GM12878 (cell line): ENCODE data around the gene ABCB10. TPM values are rescaled to one million over a fixed set of nuclear protein-coding genes. Genes with fewer than 3 reads are reported as not detected.

Source experiments
- ATAC-seq: fragments of 200-7000 bp; cut with Tn5 transposase; 3 replicates; pipeline ENCODE4 v1.9.1; 2020; ENCODE audit warnings: mild to moderate bottlenecking, moderate library complexity
- BruUV-seq: library from RNA; stranded (reverse); fragments of 400-500 nt; replicated peaks from 2 replicates; lab custom pipeline; 2021; lab: Mats Ljungman, UMichigan
- CTCF ChIA-PET: fragments of 300-600 bp; sonication (Branson Sonifier 250); formaldehyde crosslinking; extraction: SDS; loops from one replicate; lab custom pipeline; 2021; ENCODE audit warnings: inconsistent platforms; lab: Yijun Ruan, JAX
- POLR2A ChIA-PET: fragments of 350-600 bp; formaldehyde crosslinking; extraction: SDS; loops from one replicate; lab custom pipeline; 2021; ENCODE audit warnings: inconsistent platforms; lab: Charles Lee
- RAD21 ChIA-PET: fragments of 300-600 bp; sonication (Branson Sonifier 250); formaldehyde crosslinking; loops from one replicate; lab custom pipeline; 2023; ENCODE audit warnings: antibody characterized with exemption; ENCODE audit not compliant: unreplicated experiment; lab: Charles Lee
- SMC1A ChIA-PET: fragments of 300-600 bp; sonication (Branson Sonifier 250); formaldehyde crosslinking; loops from one replicate; lab custom pipeline; 2023; ENCODE audit not compliant: unreplicated experiment, uncharacterized antibody; lab: Charles Lee
- DNase-seq: peaks from one replicate; pipeline ENCODE4 v3.0.0-alpha.2; 2011; ENCODE audit warnings: low read depth, low spot score
- FAIRE-seq: peaks from 3 replicates; lab custom pipeline; 2011; peaks lifted over from hg19 to GRCh38; lab: Jason Lieb, UNC
- H2AFZ ChIP-seq: 2 replicates; pipeline ENCODE4 v1.6.0; 2011; ENCODE audit warnings: low read depth, low read length, control low read depth; ENCODE audit not compliant: control insufficient read depth
- H3K27ac ChIP-seq: 2 replicates; pipeline ENCODE4 v1.5.1; 2011; ENCODE audit warnings: control low read depth; ENCODE audit not compliant: control insufficient read depth, insufficient read depth
- H3K27me3 ChIP-seq, 2 experiments: replicated peaks in 1 of 2; 2 replicates each; pipeline versions ENCODE4 v1.6.0 to v1.6.1; 2011; ENCODE audit warnings: low read length in 1 of 2; ENCODE audit not compliant: control insufficient read depth in 2 of 2, insufficient read depth in 2 of 2
- H3K36me3 ChIP-seq, 2 experiments: 2 replicates each; pipeline ENCODE4 v1.5.1; 2011; ENCODE audit warnings: low read length in 1 of 2; ENCODE audit not compliant: control insufficient read depth in 2 of 2, insufficient read depth in 2 of 2
- H3K4me1 ChIP-seq: 2 replicates; pipeline ENCODE4 v1.6.1; 2011; ENCODE audit warnings: mild to moderate bottlenecking, low read length, moderate library complexity, mixed read lengths; ENCODE audit not compliant: control insufficient read depth, insufficient read depth
- H3K4me2 ChIP-seq: 2 replicates; pipeline ENCODE4 v1.6.0; 2011; ENCODE audit warnings: control low read depth; ENCODE audit not compliant: control insufficient read depth, insufficient read depth
- H3K4me3 ChIP-seq: fragments of 200-600 bp; sonication (generic); 2 replicates; pipeline ENCODE4 v1.5.1; 2016
- H3K79me2 ChIP-seq: 2 replicates; pipeline ENCODE4 v1.6.0; 2011; ENCODE audit warnings: low read length; ENCODE audit not compliant: control insufficient read depth, insufficient read depth
- H3K9ac ChIP-seq: 2 replicates; pipeline ENCODE4 v1.8.0; 2011; ENCODE audit warnings: low read length, control low read depth, mixed read lengths; ENCODE audit not compliant: control insufficient read depth, insufficient read depth
- H3K9me3 ChIP-seq: replicated peaks from 3 replicates; pipeline ENCODE4 v1.5.1; 2011; ENCODE audit warnings: mild to moderate bottlenecking, low read length; ENCODE audit not compliant: control insufficient read depth, insufficient read depth
- H4K20me1 ChIP-seq: 2 replicates; pipeline ENCODE4 v1.6.0; 2011; ENCODE audit not compliant: control insufficient read depth, insufficient read depth
- ASH2L ChIP-seq: fragments of 300-600, 200-600 bp; sonication (generic); IDR thresholded peaks from 2 replicates; pipeline ENCODE4 v1.6.1; 2017; ENCODE audit warnings: low read depth, mild to moderate bottlenecking, borderline replicate concordance
- ATF7 ChIP-seq: fragments of 450-650 bp; IDR thresholded peaks from 2 replicates; pipeline ENCODE4 v1.6.1; 2016; ENCODE audit warnings: low read depth, mild to moderate bottlenecking
- CREB1 ChIP-seq: IDR thresholded peaks from 2 replicates; pipeline ENCODE4 v1.6.1; 2012; ENCODE audit warnings: low read depth, mild to moderate bottlenecking, inconsistent platforms
- CUX1 ChIP-seq: IDR thresholded peaks from 2 replicates; pipeline ENCODE4 v1.6.1; 2012; ENCODE audit warnings: improper control_type of control experiment, low read depth, low read length; ENCODE audit not compliant: insufficient replicate concordance
- POLR2AphosphoS2 ChIP-seq: IDR thresholded peaks from 2 replicates; pipeline ENCODE4 v1.6.1; 2011; ENCODE audit warnings: low read depth, mild to moderate bottlenecking, low read length, improper control_type of control experiment, moderate library complexity
- RAD51 ChIP-seq: fragments of 450-650 bp; IDR thresholded peaks from 2 replicates; pipeline ENCODE4 v1.6.1; 2016; ENCODE audit warnings: moderate library complexity, mild to moderate bottlenecking, inconsistent platforms
- SIN3A ChIP-seq: IDR thresholded peaks from 2 replicates; pipeline ENCODE4 v1.6.1; 2012; ENCODE audit warnings: low read depth, low read length, improper control_type of control experiment
- SMAD1 ChIP-seq: fragments of 450-650 bp; IDR thresholded peaks from 2 replicates; pipeline ENCODE4 v1.6.1; 2018; ENCODE audit warnings: mild to moderate bottlenecking, low read depth; ENCODE audit not compliant: partially characterized antibody
- WRNIP1 ChIP-seq: IDR thresholded peaks from 2 replicates; pipeline ENCODE4 v1.6.1; 2011; ENCODE audit warnings: low read depth, low read length, improper control_type of control experiment, borderline replicate concordance
- ZBTB40 ChIP-seq: fragments of 450-650 bp; IDR thresholded peaks from 2 replicates; pipeline ENCODE4 v1.6.1; 2016; ENCODE audit warnings: mild to moderate bottlenecking, moderate library complexity, borderline replicate concordance
- WGBS: methylation state at CpG from one replicate; pipeline ENCODE4 v1.1.6; 2016; ENCODE audit warnings: low lambda C conversion rate; ENCODE audit not compliant: insufficient replicate concordance, insufficient coverage; ENCODE audit errors: missing lambda C conversion rate; 5-methylcytosine and 5-hydroxymethylcytosine counted together
- in situ Hi-C: fragments of 300-500 bp; cut with MboI; formaldehyde crosslinking; loops from 9 replicates; pipeline ENCODE4 v1.14.3; 2018; ENCODE audit warnings: mixed read lengths
- intact Hi-C: fragments of 100-400 bp; cut with micrococcal nuclease; formaldehyde crosslinking; loops from one replicate; pipeline ENCODE4 v1.14.2; 2022; ENCODE audit not compliant: unreplicated experiment
- polyA plus RNA-seq, 11 experiments: library from polyadenylated mRNA; depleted of rRNA in 4 of 11; unstranded in 6 of 11; stranded (reverse) in 5 of 11; fragments of >200 nt; fragmentation: Nextera tagmentation in 4 of 11; fragmentation: Illumina TruSeq in 1 of 11; extraction: Ambion mirVana in 4 of 11; extraction: Trizol in 1 of 11; gene quantifications; 1 replicate in 1 of 11; 2 replicates in 10 of 11; pipeline versions ENCODE4 v1.2.1 to v1.2.3, GENCODE V29; 2011 to 2016; ENCODE audit warnings: inconsistent platforms in 2 of 11, missing spikeins in 2 of 11, low read depth in 1 of 11
- total RNA-seq, 4 experiments: library from RNA; depleted of rRNA in 3 of 4; stranded (reverse); fragments of >200 nt in 3 of 4; fragmentation: Illumina TruSeq in 1 of 4; extraction: Trizol in 1 of 4; gene quantifications; 2 replicates each; pipeline versions ENCODE4 v1.2.1 to v1.2.3, GENCODE V29; 2013 to 2021

ABCB10 gene
- total and polyA plus RNA-seq, 10 of the 15 experiments (the other 5 are each of a cell fraction or from before 2014, with no cell fraction given): 8.0 to 30.5 (median 16.7) TPM

- TF ChIP-seq CUX1: no peak
- TF ChIP-seq ASH2L: no peak
- no peak for TF ChIP-seq RAD51
- no peak for TF ChIP-seq WRNIP1
These were observed 88.0 kb downstream of the ABCB10 start (continued) for GRCh38 chr1:229470406-229471043.

GRCh38 chr1:229466887-229467286 is 91.6 kb downstream of the ABCB10 start:
- ChIA-PET POLR2A (no interaction called here), CTCF (interaction anchor here (1.5 to 3.6 kb wide), 4 partner anchors 9 to 210 kb away, joined by 4 to 19 read pairs (median 8); no protein-coding TSS in a partner anchor), SMC1A (interaction anchor here (1.2 to 2.3 kb wide), 3 partner anchors 10 to 15 kb away, joined by 3 to 13 read pairs (median 4); no protein-coding TSS in a partner anchor), RAD21 (no interaction called here)
- peaks cover 9 to 27% of the 10 kb centered on the region in 2 experiments for H3K36me3 ChIP-seq
- H3K9me3 ChIP-seq: no peaks in the 10 kb centered on the region
- H3K4me2 ChIP-seq: no peak overlapping the region
- ATAC-seq (no peak), FAIRE-seq (no peak), DNase-seq (no peak)
- H4K20me1 ChIP-seq: no peaks in the 10 kb centered on the region; the same call in 1 of the 2 replicates
- H2AFZ ChIP-seq: no peak overlapping the region
- H3K27ac ChIP-seq: no peak overlapping the region
- H3K9ac ChIP-seq: no peak overlapping the region
- no TSS peak for BruUV-seq
- H3K4me3 ChIP-seq: no peak overlapping the region
- no peaks in the 10 kb centered on the region for H3K4me1 ChIP-seq
- in situ Hi-C loops (no loop called here), intact Hi-C loops (no loop called here)
- WGBS: 100% methylated on average over 1 of the region's 1 CpG
- H3K27me3 ChIP-seq: no peaks in the 10 kb centered on the region
- no peaks in the 10 kb centered on the region for H3K79me2 ChIP-seq
- TF ChIP-seq ATF7: 0 out of 2 replicates have a peak, but pooled peaks have one; percentile 40
- peak; percentile 57; the same call in 1 of the 2 replicates for TF ChIP-seq CREB1
- TF ChIP-seq ASH2L: no peak
- no peak for TF ChIP-seq SMAD1
- no peak for TF ChIP-seq SIN3A
- TF ChIP-seq ZBTB40: no peak
- no peak for TF ChIP-seq POLR2AphosphoS2
